HCT116 (cell line): ENCODE data around the gene PTGER3. TPM values are rescaled to one million over a fixed set of nuclear protein-coding genes. Genes with fewer than 3 reads are reported as not detected.

Source experiments
- ATAC-seq: fragments of 200-7000 bp; cut with Tn5 transposase; 2 replicates; pipeline ENCODE4 v1.9.1; 2020; ENCODE audit warnings: mild to moderate bottlenecking, moderate library complexity
- BruUV-seq: library from RNA; stranded (reverse); fragments of 400-500 nt; replicated peaks from 2 replicates; lab custom pipeline; 2021; lab: Mats Ljungman, UMichigan
- CTCF ChIA-PET: fragments of 300-600 bp; sonication (Branson Sonifier 250); formaldehyde crosslinking; loops from one replicate; lab custom pipeline; 2021; ENCODE audit warnings: antibody characterized with exemption; lab: Charles Lee
- POLR2A ChIA-PET: fragments of 300-600, 350-600 bp; sonication (Branson Sonifier 250); formaldehyde crosslinking; loops from one replicate; lab custom pipeline; 2021; ENCODE audit warnings: antibody characterized with exemption; lab: Charles Lee
- RAD21 ChIA-PET, 2 experiments: fragments of 300-600 bp; sonication (Branson Sonifier 250); formaldehyde crosslinking; loops; one replicate each; lab custom pipeline; 2023; ENCODE audit warnings: low total read pairs in 2 of 2; ENCODE audit not compliant: uncharacterized antibody in 2 of 2, unreplicated experiment in 2 of 2, low non-redundant PET in 1 of 2; lab: Charles Lee
- DNase-seq: peaks from one replicate; pipeline ENCODE4 v3.0.0-alpha.2; 2010; ENCODE audit warnings: low read depth, low spot score
- H2AFZ ChIP-seq: fragments of 200-600 bp; shearing (Covaris generic), sonication (generic); 2 replicates; pipeline ENCODE4 v1.6.1; 2017; ENCODE audit warnings: low read depth, mixed run types, mixed read lengths, antibody characterized with exemption, low read length; ENCODE audit not compliant: poor library complexity, severe bottlenecking
- H3K27ac ChIP-seq: 2 replicates; pipeline ENCODE4 v1.5.1; 2012; ENCODE audit warnings: low read depth, low read length
- H3K27me3 ChIP-seq: fragments of 200-600 bp; sonication (generic); 2 replicates; pipeline ENCODE4 v1.6.1; 2016; ENCODE audit warnings: mixed run types, low read length, mixed read lengths; ENCODE audit not compliant: insufficient read depth
- H3K36me3 ChIP-seq, 2 experiments: fragments of 200-500 bp in 1 of 2; fragments of 200-600 bp in 1 of 2; sonication (Bioruptor generic) in 1 of 2; sonication (generic) in 1 of 2; 2 replicates each; pipeline versions ENCODE4 v1.5.1 to v1.6.1; 2014 to 2016; ENCODE audit warnings: low read length in 2 of 2, inconsistent platforms in 1 of 2, mixed read lengths in 1 of 2, mixed run types in 1 of 2; ENCODE audit not compliant: insufficient read depth in 2 of 2, control insufficient read depth in 1 of 2
- H3K4me1 ChIP-seq, 2 experiments: fragments of 200-600 bp in 1 of 2; sonication (generic) in 1 of 2; 2 replicates each; pipeline versions ENCODE4 v1.5.1 to v1.6.1; 2012 to 2017; ENCODE audit warnings: low read length in 2 of 2, inconsistent platforms in 1 of 2, mild to moderate bottlenecking in 1 of 2, mixed read lengths in 1 of 2, mixed run types in 1 of 2, moderate library complexity in 1 of 2; ENCODE audit not compliant: insufficient read depth in 2 of 2, control insufficient read depth in 1 of 2
- H3K4me2 ChIP-seq: fragments of 200-600 bp; sonication (generic); 2 replicates; pipeline ENCODE4 v1.6.1; 2017; ENCODE audit warnings: mixed run types, low read length, mixed read lengths
- H3K4me3 ChIP-seq, 2 experiments: fragments of 200-600 bp in 1 of 2; sonication (generic) in 1 of 2; replicated peaks in 1 of 2; 2 replicates each; pipeline ENCODE4 v1.5.1; 2011 to 2016; ENCODE audit warnings: low read length in 2 of 2, control low read depth in 1 of 2, low read depth in 1 of 2, mild to moderate bottlenecking in 1 of 2, mixed read lengths in 1 of 2, mixed run types in 1 of 2
- H3K79me2 ChIP-seq: fragments of 200-600 bp; sonication (generic); 2 replicates; pipeline ENCODE4 v1.6.1; 2017; ENCODE audit warnings: mild to moderate bottlenecking, mixed run types, low read length, moderate library complexity, mixed read lengths; ENCODE audit not compliant: insufficient read depth
- H3K9ac ChIP-seq: fragments of 200-600 bp; sonication (generic); 2 replicates; pipeline ENCODE4 v1.6.1; 2016; ENCODE audit warnings: low read length, mixed read lengths
- H3K9me2 ChIP-seq: fragments of 200-600 bp; sonication (generic), shearing (Covaris generic); 2 replicates; pipeline ENCODE4 v1.6.1; 2017; ENCODE audit warnings: mixed run types, mild to moderate bottlenecking, moderate library complexity; ENCODE audit not compliant: insufficient read depth
- H3K9me3 ChIP-seq, 2 experiments: fragments of 200-500 bp in 1 of 2; fragments of 200-600 bp in 1 of 2; sonication (Bioruptor generic) in 1 of 2; sonication (generic) in 1 of 2; 2 replicates each; pipeline ENCODE4 v1.6.1; 2014 to 2017; ENCODE audit warnings: low read length in 2 of 2, mixed read lengths in 2 of 2, inconsistent platforms in 1 of 2, low read depth in 1 of 2, mild to moderate bottlenecking in 1 of 2, mixed run types in 1 of 2, moderate library complexity in 1 of 2; ENCODE audit not compliant: control insufficient read depth in 1 of 2, insufficient read depth in 1 of 2
- H4K20me1 ChIP-seq: fragments of 200-600 bp; sonication (generic), shearing (Covaris generic); 2 replicates; pipeline ENCODE4 v1.6.1; 2017; ENCODE audit warnings: mixed run types, mild to moderate bottlenecking, moderate library complexity; ENCODE audit not compliant: insufficient read depth
- CEBPB ChIP-seq: IDR thresholded peaks from 2 replicates; pipeline ENCODE4 v1.6.1; 2012; ENCODE audit warnings: low read depth
- EGR1 ChIP-seq: IDR thresholded peaks from 2 replicates; pipeline ENCODE4 v1.6.1; 2012; ENCODE audit warnings: low read depth
- ELF1 ChIP-seq: IDR thresholded peaks from 2 replicates; pipeline ENCODE4 v1.6.1; 2012; ENCODE audit warnings: low read depth, borderline replicate concordance
- EZH2 ChIP-seq: fragments of 200-600 bp; sonication (generic); IDR thresholded peaks from 2 replicates; pipeline ENCODE4 v1.6.1; 2017; ENCODE audit warnings: antibody characterized with exemption, mixed run types
- EZH2phosphoT487 ChIP-seq: fragments of 200-600 bp; IDR thresholded peaks from 2 replicates; pipeline ENCODE4 v1.6.1; 2018; ENCODE audit warnings: antibody characterized with exemption, borderline replicate concordance
- FOSL1 ChIP-seq: IDR thresholded peaks from 2 replicates; pipeline ENCODE4 v1.6.1; 2012; ENCODE audit warnings: low read depth
- POLR2A ChIP-seq: IDR thresholded peaks from 2 replicates; pipeline ENCODE4 v1.7.0; 2011; ENCODE audit warnings: borderline replicate concordance; ENCODE audit not compliant: insufficient read depth, insufficient read length; ENCODE audit errors: extremely low read depth
- RAD21 ChIP-seq: IDR thresholded peaks from 2 replicates; pipeline ENCODE4 v1.6.1; 2012; ENCODE audit warnings: low read depth, mild to moderate bottlenecking
- YY1 ChIP-seq: IDR thresholded peaks from 2 replicates; pipeline ENCODE4 v1.6.1; 2011; ENCODE audit warnings: low read length, low read depth, moderate library complexity, mild to moderate bottlenecking; ENCODE audit not compliant: insufficient replicate concordance; ENCODE audit errors: extremely low read depth
- ZFX ChIP-seq: fragments of 450-650 bp; IDR thresholded peaks from 2 replicates; pipeline ENCODE4 v1.6.1; 2017
- ZNF274 ChIP-seq: fragments of 200-500 bp; sonication (Bioruptor generic); IDR thresholded peaks from 2 replicates; pipeline ENCODE4 v1.6.1; 2014; ENCODE audit warnings: mild to moderate bottlenecking, low read depth, low read length, inconsistent platforms
- intact Hi-C: fragments of 100-400 bp; cut with micrococcal nuclease; formaldehyde crosslinking; loops from 2 replicates; pipeline ENCODE4 v1.10.0; 2022
- total RNA-seq: library from RNA; stranded (reverse); gene quantifications from one replicate; pipeline ENCODE4 v1.2.1, GENCODE V29; 2021; ENCODE audit not compliant: unreplicated experiment
- TF ChIP-seq, protein P1 (sequence below), 3 experiments: fragments of 200-600 bp in 1 of 3; sonication (generic) in 1 of 3; IDR thresholded peaks in 2 of 3; conservative IDR thresholded peaks in 1 of 3; 2 replicates each; pipeline ENCODE4 v1.5.1; 2012 to 2017; ENCODE audit warnings: low read depth in 2 of 3, low read length in 2 of 3, antibody characterized with exemption in 1 of 3, borderline replicate concordance in 1 of 3, control low read depth in 1 of 3, mild to moderate bottlenecking in 1 of 3, mixed read lengths in 1 of 3, mixed run types in 1 of 3, moderate library complexity in 1 of 3; ENCODE audit not compliant: insufficient read depth in 1 of 3
- TF ChIP-seq, protein P2 (sequence below): IDR thresholded peaks from 2 replicates; pipeline ENCODE4 v1.6.1; 2011; ENCODE audit warnings: mild to moderate bottlenecking, low read length, moderate library complexity; ENCODE audit not compliant: insufficient replicate concordance; ENCODE audit errors: extremely low read depth

PTGER3 gene
- total RNA-seq, 1 experiment from 2014 or later, result 0.05 TPM

DNA sequence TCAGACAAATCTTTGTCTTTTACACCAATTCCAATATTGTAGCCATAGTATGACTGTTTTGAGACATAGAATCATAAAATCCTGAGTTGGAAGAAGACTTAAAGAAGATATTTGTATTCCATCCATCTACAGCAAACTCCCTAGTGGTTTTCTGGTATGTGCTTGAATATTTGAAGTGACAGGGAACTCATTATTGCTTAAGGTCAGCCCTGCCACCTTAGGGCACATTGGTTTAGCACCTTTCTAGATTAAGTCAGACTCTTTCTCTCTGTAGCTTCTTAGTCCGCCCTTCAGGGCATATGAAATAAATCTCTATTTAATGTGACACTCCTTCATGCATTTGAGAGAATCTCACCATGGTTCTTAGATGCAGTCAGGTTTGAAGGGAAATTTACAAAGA is 49.8 kb downstream of the PTGER3 start:
- DNase-seq (no peak), ATAC-seq (no peak)
- no peaks in the 10 kb centered on the region for H3K4me1 ChIP-seq
- ChIA-PET RAD21 (no interaction called here), POLR2A (no interaction called here), CTCF (no interaction called here)
- H3K36me3 ChIP-seq, result no peaks in the 10 kb centered on the region
- BruUV-seq, result no TSS peak
- no peak overlapping the region for H3K4me3 ChIP-seq
- no peaks in the 10 kb centered on the region for H3K9me3 ChIP-seq
- H4K20me1 ChIP-seq, result no peaks in the 10 kb centered on the region
- no peaks in the 10 kb centered on the region for H3K9me2 ChIP-seq
- no peak for TF ChIP-seq FOSL1
- TF ChIP-seq, protein P1, sequence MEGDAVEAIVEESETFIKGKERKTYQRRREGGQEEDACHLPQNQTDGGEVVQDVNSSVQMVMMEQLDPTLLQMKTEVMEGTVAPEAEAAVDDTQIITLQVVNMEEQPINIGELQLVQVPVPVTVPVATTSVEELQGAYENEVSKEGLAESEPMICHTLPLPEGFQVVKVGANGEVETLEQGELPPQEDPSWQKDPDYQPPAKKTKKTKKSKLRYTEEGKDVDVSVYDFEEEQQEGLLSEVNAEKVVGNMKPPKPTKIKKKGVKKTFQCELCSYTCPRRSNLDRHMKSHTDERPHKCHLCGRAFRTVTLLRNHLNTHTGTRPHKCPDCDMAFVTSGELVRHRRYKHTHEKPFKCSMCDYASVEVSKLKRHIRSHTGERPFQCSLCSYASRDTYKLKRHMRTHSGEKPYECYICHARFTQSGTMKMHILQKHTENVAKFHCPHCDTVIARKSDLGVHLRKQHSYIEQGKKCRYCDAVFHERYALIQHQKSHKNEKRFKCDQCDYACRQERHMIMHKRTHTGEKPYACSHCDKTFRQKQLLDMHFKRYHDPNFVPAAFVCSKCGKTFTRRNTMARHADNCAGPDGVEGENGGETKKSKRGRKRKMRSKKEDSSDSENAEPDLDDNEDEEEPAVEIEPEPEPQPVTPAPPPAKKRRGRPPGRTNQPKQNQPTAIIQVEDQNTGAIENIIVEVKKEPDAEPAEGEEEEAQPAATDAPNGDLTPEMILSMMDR (IDR thresholded peaks at IDR 0.05 in 2 of 3, conservative IDR thresholded peaks at IDR 0.05 in 1 of 3; ENCODE audit: borderline replicate concordance in 1 of 3, insufficient read depth in 1 of 3, low read depth in 2 of 3, low read length in 2 of 3), result no peak
- TF ChIP-seq ZNF274, result no peak
- TF ChIP-seq, protein P2, sequence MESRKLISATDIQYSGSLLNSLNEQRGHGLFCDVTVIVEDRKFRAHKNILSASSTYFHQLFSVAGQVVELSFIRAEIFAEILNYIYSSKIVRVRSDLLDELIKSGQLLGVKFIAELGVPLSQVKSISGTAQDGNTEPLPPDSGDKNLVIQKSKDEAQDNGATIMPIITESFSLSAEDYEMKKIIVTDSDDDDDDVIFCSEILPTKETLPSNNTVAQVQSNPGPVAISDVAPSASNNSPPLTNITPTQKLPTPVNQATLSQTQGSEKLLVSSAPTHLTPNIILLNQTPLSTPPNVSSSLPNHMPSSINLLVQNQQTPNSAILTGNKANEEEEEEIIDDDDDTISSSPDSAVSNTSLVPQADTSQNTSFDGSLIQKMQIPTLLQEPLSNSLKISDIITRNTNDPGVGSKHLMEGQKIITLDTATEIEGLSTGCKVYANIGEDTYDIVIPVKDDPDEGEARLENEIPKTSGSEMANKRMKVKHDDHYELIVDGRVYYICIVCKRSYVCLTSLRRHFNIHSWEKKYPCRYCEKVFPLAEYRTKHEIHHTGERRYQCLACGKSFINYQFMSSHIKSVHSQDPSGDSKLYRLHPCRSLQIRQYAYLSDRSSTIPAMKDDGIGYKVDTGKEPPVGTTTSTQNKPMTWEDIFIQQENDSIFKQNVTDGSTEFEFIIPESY, result no peak
- no peak for TF ChIP-seq ELF1
- TF ChIP-seq YY1, result no peak
- no peak for TF ChIP-seq ZFX
- TF ChIP-seq EZH2phosphoT487, result no peak
- TF ChIP-seq RAD21, result no peak
- no peak for TF ChIP-seq EZH2
- TF ChIP-seq POLR2A, result no peak
- TF ChIP-seq EGR1, result no peak
- no peak for TF ChIP-seq CEBPB
- no peak overlapping the region for H2AFZ ChIP-seq
- H3K9ac ChIP-seq, result no peak overlapping the region
- intact Hi-C loops, result no loop called here
- no peaks in the 10 kb centered on the region for H3K79me2 ChIP-seq
- no peak overlapping the region for H3K27ac ChIP-seq
- peaks cover 28% of the 10 kb centered on the region for H3K27me3 ChIP-seq
- no peak overlapping the region for H3K4me2 ChIP-seq
